HepG2 (cell line): Measurements from ENCODE around the gene HCN4. TPM values are rescaled to one million over a fixed set of nuclear protein-coding genes. Genes with fewer than 3 reads are reported as not detected.
A peak's percentile ranks its signal among the peaks of the same experiment; 100 is the strongest.

Experiments
- AGO1 ChIP-seq: fragments of 200-400 bp; formaldehyde crosslinking; IDR thresholded peaks from 2 replicates; pipeline ENCODE4 v1.6.1; 2017; ENCODE audit warnings: mild to moderate bottlenecking, low read depth, low read length, moderate library complexity; ENCODE audit not compliant: poor library complexity, severe bottlenecking
- ATF4 ChIP-seq, 2 experiments: fragments of 450-650 bp in 1 of 2; sonication (generic) in 1 of 2; formaldehyde crosslinking; IDR thresholded peaks; 2 replicates each; pipeline versions ENCODE4 v1.5.0 to v1.8.0; 2020 to 2022; ENCODE audit warnings: mild to moderate bottlenecking in 1 of 2, missing genetic modification reagents in 1 of 2
- FOXJ3 ChIP-seq: sonication (generic); formaldehyde crosslinking; IDR thresholded peaks from 2 replicates; pipeline ENCODE4 v1.4.0; 2020; ENCODE audit warnings: missing genetic modification reagents, mild to moderate bottlenecking, borderline replicate concordance
- FOXO1 ChIP-seq: sonication (generic); formaldehyde crosslinking; IDR thresholded peaks from 2 replicates; pipeline ENCODE4 v1.4.0; 2020; ENCODE audit warnings: missing genetic modification reagents
- FOXP1 ChIP-seq, 2 experiments: fragments of 450-650 bp in 1 of 2; IDR thresholded peaks; 2 replicates each; pipeline ENCODE4 v1.6.1; 2017 to 2018; ENCODE audit warnings: antibody characterized with exemption in 1 of 2
- HNF4G ChIP-seq, 2 experiments: sonication (generic) in 1 of 2; formaldehyde crosslinking in 1 of 2; IDR thresholded peaks; 2 replicates each; pipeline versions ENCODE4 v1.4.0 to v1.6.1; 2011 to 2020; ENCODE audit warnings: borderline replicate concordance in 2 of 2, low read depth in 2 of 2, mild to moderate bottlenecking in 2 of 2, low read length in 1 of 2, missing genetic modification reagents in 1 of 2, moderate library complexity in 1 of 2
- KDM1A ChIP-seq: IDR thresholded peaks from 2 replicates; pipeline ENCODE4 v1.6.1; 2016; ENCODE audit warnings: missing compliant biosample characterization
- MYC ChIP-seq: sonication (generic); formaldehyde crosslinking; IDR thresholded peaks from 2 replicates; pipeline ENCODE4 v1.9.0; 2021; ENCODE audit warnings: missing genetic modification reagents, borderline replicate concordance
- NR2F1 ChIP-seq, 2 experiments: fragments of 450-650 bp in 1 of 2; formaldehyde crosslinking in 1 of 2; IDR thresholded peaks; 2 replicates each; pipeline versions ENCODE4 v1.5.0 to v1.6.1; 2016 to 2020; ENCODE audit warnings: mild to moderate bottlenecking in 1 of 2, missing compliant biosample characterization in 1 of 2, missing genetic modification reagents in 1 of 2, moderate library complexity in 1 of 2
- NRL ChIP-seq: sonication (generic); formaldehyde crosslinking; IDR thresholded peaks from 2 replicates; pipeline ENCODE4 v1.5.0; 2020; ENCODE audit warnings: missing genetic modification reagents, mild to moderate bottlenecking, moderate library complexity, borderline replicate concordance
- RFXAP ChIP-seq: sonication (generic); formaldehyde crosslinking; IDR thresholded peaks from 2 replicates; pipeline ENCODE4 v1.4.0; 2020; ENCODE audit warnings: missing genetic modification reagents, borderline replicate concordance
- SALL1 ChIP-seq: sonication (generic); formaldehyde crosslinking; IDR thresholded peaks from 2 replicates; pipeline ENCODE4 v1.8.0; 2022; ENCODE audit warnings: mild to moderate bottlenecking, missing genetic modification reagents
- ZNF317 ChIP-seq: sonication (generic); formaldehyde crosslinking; IDR thresholded peaks from 2 replicates; pipeline ENCODE4 v1.5.0; 2020; ENCODE audit warnings: mild to moderate bottlenecking, missing genetic modification reagents
- ZNF331 ChIP-seq: sonication (generic); formaldehyde crosslinking; IDR thresholded peaks from 2 replicates; pipeline ENCODE4 v1.4.0; 2020; ENCODE audit warnings: missing genetic modification reagents
- polyA plus RNA-seq, 8 experiments: library from polyadenylated mRNA; depleted of rRNA in 3 of 8; stranded (reverse) in 7 of 8; unstranded in 1 of 8; fragments of >200 nt; fragmentation: Illumina TruSeq in 4 of 8; extraction: Trizol in 4 of 8; gene quantifications; 2 replicates each; pipeline versions ENCODE4 v1.2.1 to v1.2.3, GENCODE V29; 2011 to 2016; ENCODE audit warnings: low read depth in 4 of 8, missing spikeins in 1 of 8, mixed read lengths in 1 of 8; ENCODE audit not compliant: insufficient read depth in 1 of 8
- total RNA-seq, 5 experiments: library from RNA; depleted of rRNA; stranded (reverse); fragments of >200 nt; fragmentation: Illumina TruSeq; extraction: Trizol; gene quantifications; 2 replicates each; pipeline ENCODE4 v1.2.3, GENCODE V29; 2016; ENCODE audit warnings: low read depth in 1 of 5
- TF ChIP-seq, protein P1 (sequence below): sonication (generic); formaldehyde crosslinking; IDR thresholded peaks from 2 replicates; pipeline ENCODE4 v1.4.0; 2020; ENCODE audit warnings: missing genetic modification reagents
- TF ChIP-seq, protein P2 (sequence below), 2 experiments: sonication (generic) in 1 of 2; formaldehyde crosslinking in 1 of 2; IDR thresholded peaks; 2 replicates each; pipeline versions ENCODE4 v1.6.1 to v1.9.0; 2014 to 2022; ENCODE audit warnings: antibody characterized with exemption in 1 of 2, borderline replicate concordance in 1 of 2, inconsistent platforms in 1 of 2, low read depth in 1 of 2, missing genetic modification reagents in 1 of 2
- TF ChIP-seq, protein P3 (sequence below): fragments of 450-650 bp; IDR thresholded peaks from 2 replicates; pipeline ENCODE4 v1.6.1; 2017

The HCN4 gene
- total and polyA plus RNA-seq, 2 of the 13 experiments (the other 11 are each of a cell fraction or from before 2014, with no cell fraction given): not detected

- peak; percentile 51; the same call in 1 of the 2 replicates for TF ChIP-seq FOXJ3
- peak in 1 of 2 experiments; percentile 40; a peak in 1 of 4 replicates for TF ChIP-seq NR2F1 (CRISPR knock-in tag; IDR thresholded peaks at IDR 0.05)
- peak; percentile 92 for TF ChIP-seq HNF4G (IDR thresholded peaks at IDR 0.05; ENCODE audit: borderline replicate concordance, low read depth, low read length)
- TF ChIP-seq HNF4G (CRISPR knock-in tag; IDR thresholded peaks at IDR 0.05; ENCODE audit: borderline replicate concordance, low read depth): peak; percentile 91
- TF ChIP-seq FOXO1 (CRISPR knock-in tag): peak; percentile 66
- TF ChIP-seq, protein P1, sequence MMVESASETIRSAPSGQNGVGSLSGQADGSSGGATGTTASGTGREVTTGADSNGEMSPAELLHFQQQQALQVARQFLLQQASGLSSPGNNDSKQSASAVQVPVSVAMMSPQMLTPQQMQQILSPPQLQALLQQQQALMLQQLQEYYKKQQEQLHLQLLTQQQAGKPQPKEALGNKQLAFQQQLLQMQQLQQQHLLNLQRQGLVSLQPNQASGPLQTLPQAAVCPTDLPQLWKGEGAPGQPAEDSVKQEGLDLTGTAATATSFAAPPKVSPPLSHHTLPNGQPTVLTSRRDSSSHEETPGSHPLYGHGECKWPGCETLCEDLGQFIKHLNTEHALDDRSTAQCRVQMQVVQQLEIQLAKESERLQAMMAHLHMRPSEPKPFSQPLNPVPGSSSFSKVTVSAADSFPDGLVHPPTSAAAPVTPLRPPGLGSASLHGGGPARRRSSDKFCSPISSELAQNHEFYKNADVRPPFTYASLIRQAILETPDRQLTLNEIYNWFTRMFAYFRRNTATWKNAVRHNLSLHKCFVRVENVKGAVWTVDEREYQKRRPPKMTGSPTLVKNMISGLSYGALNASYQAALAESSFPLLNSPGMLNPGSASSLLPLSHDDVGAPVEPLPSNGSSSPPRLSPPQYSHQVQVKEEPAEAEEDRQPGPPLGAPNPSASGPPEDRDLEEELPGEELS (CRISPR knock-in tag): peak; percentile 68
- TF ChIP-seq, protein P2, sequence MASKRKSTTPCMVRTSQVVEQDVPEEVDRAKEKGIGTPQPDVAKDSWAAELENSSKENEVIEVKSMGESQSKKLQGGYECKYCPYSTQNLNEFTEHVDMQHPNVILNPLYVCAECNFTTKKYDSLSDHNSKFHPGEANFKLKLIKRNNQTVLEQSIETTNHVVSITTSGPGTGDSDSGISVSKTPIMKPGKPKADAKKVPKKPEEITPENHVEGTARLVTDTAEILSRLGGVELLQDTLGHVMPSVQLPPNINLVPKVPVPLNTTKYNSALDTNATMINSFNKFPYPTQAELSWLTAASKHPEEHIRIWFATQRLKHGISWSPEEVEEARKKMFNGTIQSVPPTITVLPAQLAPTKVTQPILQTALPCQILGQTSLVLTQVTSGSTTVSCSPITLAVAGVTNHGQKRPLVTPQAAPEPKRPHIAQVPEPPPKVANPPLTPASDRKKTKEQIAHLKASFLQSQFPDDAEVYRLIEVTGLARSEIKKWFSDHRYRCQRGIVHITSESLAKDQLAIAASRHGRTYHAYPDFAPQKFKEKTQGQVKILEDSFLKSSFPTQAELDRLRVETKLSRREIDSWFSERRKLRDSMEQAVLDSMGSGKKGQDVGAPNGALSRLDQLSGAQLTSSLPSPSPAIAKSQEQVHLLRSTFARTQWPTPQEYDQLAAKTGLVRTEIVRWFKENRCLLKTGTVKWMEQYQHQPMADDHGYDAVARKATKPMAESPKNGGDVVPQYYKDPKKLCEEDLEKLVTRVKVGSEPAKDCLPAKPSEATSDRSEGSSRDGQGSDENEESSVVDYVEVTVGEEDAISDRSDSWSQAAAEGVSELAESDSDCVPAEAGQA (IDR thresholded peaks at IDR 0.05; ENCODE audit: low read depth): no peak
- TF ChIP-seq, protein P2 (CRISPR knock-in tag; IDR thresholded peaks at IDR 0.05; ENCODE audit: borderline replicate concordance): no peak
- TF ChIP-seq, protein P3, sequence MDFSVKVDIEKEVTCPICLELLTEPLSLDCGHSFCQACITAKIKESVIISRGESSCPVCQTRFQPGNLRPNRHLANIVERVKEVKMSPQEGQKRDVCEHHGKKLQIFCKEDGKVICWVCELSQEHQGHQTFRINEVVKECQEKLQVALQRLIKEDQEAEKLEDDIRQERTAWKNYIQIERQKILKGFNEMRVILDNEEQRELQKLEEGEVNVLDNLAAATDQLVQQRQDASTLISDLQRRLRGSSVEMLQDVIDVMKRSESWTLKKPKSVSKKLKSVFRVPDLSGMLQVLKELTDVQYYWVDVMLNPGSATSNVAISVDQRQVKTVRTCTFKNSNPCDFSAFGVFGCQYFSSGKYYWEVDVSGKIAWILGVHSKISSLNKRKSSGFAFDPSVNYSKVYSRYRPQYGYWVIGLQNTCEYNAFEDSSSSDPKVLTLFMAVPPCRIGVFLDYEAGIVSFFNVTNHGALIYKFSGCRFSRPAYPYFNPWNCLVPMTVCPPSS: no peak
- peak; percentile 37; the same call in 1 of the 2 replicates for TF ChIP-seq ZNF331 (CRISPR knock-in tag)
- no peak for TF ChIP-seq ZNF317
- peak; percentile 35; the same call in 1 of the 2 replicates for TF ChIP-seq MYC
- TF ChIP-seq AGO1: no peak
- 0 out of 4 replicates have a peak, but pooled peaks of 1 of the 2 experiments have one; percentile 59 for TF ChIP-seq ATF4 (CRISPR knock-in tag; IDR thresholded peaks at IDR 0.05)
- TF ChIP-seq RFXAP (CRISPR knock-in tag): no peak
- TF ChIP-seq KDM1A (CRISPR knock-in tag): 0 out of 2 replicates have a peak, but pooled peaks have one; percentile 26
- TF ChIP-seq SALL1 (CRISPR knock-in tag): peak; percentile 53
- no peak for TF ChIP-seq NRL (CRISPR knock-in tag)
- no peak for TF ChIP-seq FOXP1 (IDR thresholded peaks at IDR 0.05)
- peak; percentile 82 for TF ChIP-seq FOXP1 (CRISPR knock-in tag; IDR thresholded peaks at IDR 0.05)
Measured at GRCh38 chr15:73293773-73294172, 75.0 kb downstream of the HCN4 start (continued).
